Activated T-cell treated with anti-CD3 and anti-CD28 coated beads, Interleukin-2, amount 50 U/mL, for 1 hour (primary cell): Measurements from ENCODE around the gene ZAP70.

ENCODE experiments used
- DNase-seq: peaks from one replicate; pipeline ENCODE4 v3.0.0-alpha.2; 2020

The ZAP70 gene

DNA sequence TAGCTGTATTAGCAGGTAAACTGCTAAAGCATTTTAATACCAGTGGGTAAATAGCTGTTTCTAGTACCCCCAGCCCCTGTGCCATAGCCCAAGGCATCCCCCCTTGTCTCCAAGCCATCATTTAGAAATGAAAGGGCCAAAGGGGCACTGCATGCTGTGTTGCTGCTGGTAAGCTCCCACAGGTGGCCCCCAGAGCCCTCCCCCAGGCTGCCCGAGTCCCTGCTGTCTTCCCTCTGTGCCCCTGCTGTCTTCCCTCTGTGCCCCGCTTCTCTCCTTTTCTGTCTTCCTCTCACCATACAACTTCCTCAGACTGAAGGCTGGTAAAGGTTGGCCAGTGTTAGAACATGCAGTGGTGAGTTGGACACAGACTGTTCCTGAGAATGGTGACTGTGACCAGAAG, 42.1 kb downstream of the ZAP70 start:
- no peak for DNase-seq

DNA sequence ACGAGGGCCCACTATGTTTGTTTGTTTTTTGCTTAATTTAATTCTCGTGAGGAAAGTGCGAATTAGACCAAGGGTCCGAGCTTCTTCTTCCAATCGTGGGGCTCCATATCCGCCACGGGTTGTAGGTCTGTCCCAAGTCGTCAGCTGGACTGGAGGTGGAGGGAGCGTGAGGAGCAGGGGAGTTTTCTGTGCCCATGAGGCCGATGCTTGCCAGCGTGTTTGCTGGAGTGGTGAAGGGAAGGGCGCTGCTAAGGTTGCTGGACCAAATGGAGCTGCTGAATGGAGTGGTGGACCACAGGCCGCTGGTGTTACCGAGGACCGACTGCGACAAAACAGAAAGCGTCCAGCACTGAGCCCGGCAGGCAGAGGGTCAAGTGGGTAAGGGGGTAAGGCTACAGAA, 43.7 kb downstream of the ZAP70 start:
- DNase-seq, result no peak

DNA sequence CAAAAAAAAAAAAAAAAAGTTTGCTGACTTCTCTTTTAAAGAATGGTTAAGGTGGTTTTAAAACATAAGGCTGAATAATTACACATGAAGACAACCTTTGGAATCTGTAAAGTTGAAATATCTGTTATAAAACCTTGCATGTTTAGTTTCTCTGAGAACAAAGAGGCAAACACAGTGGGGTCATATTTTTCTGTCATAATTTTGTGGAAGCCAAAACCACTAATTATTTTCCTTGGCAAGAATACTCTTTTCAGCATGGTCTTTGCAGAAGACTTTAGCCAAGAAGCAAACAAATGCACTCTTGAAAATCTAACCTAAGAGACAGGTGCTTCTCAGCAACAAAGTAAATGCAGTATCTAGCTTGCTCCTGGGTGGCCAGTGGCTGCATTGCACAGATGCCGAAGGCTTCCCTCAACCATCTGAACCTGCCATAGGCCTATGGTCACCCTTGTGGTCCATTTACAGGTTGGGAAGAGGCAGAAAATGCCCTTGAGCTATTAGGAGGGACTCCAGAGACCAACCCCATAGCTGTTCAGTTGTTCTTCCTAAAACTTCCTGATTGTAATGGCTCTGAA, 44.8 kb downstream of the ZAP70 start:
- no peak for DNase-seq

DNA sequence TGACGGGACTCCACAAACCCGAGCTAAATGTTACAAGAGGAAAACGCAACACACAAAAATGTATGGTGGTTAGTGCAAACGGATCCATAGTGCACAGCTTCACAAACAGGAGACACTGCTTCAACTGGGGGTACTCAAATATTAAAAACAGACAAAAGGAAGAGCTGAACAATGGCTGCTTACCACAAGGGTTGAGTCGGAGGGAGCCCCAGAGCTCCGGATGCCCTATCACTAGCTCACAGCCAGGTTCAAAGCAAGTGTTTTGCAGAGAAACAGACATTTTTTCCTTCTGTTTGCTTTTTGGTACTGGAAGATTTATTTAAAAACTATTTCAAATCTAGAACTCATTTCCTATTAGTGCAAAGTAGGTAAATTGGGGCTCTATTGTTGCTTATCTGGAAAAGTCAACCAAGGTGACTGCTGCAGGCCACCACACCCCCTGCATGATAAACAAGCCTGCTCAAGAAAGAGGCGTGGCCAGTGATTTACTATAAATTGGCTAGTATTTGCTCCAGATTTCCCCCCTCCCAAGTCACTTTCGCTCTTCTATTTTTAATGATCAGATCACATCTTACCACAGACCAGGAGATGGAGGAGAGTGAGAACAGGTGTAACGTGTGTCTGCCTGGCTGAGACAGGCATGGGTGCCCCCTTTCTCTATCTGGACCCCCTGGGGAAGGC, 46.5 kb downstream of the ZAP70 start:
- DNase-seq, result no peak

DNA sequence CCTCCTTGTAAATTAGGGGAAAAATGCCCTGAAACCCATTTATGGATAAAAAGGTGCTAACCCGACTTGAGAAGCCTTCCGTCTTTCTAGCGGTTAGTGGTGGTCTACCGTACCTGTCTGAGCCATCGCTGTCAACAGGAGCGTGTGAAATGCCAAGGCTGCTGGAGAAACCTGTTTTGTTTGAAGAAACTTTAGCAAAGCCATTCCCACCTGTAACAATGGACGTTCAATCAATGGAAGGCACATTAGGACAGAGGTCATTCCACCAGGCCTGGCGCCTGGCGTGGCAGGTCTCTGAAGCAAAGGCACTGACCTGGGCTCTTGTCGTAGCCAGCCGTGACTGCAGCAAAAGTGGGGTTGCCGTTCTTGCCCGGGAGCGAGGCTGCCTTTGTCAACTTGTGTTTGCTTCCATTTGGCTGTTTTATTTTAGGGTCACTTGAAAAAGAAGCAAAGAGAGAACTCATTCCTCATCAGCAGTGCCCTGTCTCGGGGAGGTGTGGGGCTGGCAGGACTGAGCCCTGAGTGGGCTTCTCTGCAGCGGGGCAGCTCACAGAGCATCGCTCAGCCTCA, 47.2 kb downstream of the ZAP70 start:
- DNase-seq, result no peak

DNA sequence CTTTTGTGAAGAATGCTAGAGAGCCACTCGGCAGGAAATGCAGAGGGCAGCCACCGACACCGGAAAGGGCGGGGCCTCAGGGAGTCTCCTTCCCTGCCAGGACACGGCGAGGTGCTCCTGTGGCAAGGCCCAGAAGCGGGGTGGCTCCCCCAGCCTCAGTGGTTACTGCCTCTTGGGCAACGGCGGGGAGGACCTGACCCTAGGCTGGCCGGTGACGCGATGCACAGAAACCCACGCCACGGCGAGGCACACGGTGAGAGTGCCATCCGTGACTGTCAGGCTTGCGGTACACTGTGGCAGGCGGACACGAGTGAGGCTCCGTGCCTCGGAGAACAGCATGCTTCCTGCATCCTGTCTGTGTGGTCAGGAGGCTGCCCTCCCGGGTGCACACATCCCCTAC, 47.8 kb downstream of the ZAP70 start:
- DNase-seq, result peak; percentile 53

DNA sequence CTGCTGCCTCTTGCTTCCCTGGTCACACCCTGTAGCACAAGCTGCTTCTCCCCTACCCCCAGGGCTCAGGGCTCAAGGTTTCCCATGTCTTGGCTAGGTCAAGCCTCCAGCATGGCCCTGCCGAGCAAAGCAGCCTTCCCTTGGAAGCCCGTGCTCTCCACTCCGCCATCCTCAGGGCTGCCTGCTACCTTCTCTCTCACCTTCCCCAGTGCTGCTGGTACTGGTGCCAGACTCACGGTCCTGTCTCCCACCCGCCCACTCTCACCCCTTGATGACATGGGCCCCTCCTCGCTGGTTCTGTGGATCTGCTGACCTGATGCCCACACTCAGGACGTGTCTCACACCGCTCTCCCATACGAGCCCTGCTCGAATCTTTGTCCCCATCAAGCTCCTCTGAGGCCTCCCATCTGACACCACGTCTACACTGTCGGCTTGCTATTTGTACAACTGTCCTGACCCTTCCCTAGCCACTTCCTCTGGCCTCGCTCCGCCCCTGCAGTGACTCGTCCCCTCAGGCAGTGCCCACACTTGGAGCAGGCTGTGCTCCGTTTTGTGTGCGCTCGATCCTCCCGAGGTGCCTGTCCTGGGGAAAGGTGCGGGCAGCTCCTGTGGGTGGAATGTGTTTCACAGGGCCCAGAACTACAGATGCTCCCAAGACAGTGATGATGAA, 49.9 kb downstream of the ZAP70 start:
- no peak for DNase-seq

DNA sequence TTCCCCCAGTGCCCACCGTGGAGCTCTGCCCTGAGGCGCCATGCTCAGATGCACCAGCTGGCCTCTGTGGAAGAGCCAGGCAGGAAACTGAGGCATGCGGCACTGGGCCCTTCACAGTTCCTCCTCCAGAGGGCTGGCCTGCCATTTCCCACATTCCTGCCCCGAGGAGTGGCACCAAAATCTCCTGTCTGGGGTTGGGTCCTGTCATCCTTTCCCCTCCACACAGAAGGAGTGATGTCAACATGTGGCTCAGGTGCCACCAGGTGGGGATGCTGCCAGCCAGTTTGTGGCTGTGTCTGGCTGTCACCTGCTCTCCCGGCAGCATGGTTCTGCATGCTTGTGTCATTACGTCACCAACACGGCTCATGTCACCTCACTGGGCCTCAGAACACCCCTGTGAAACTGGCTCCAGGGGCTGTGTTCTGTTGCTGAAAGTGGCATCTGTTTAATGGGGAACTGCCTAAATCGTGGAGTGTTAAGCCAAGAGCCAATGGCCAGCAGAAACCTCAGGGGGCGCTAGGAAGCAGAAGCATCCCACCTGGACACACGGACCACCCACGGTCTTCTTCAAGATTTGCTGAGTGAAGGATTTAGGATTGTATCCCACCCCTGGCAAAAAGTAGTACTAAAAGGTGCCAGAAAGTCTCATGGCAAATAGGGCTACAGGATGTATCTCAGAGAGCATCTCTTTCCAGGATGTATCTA, 51.3 kb downstream of the ZAP70 start:
- no peak for DNase-seq

DNA sequence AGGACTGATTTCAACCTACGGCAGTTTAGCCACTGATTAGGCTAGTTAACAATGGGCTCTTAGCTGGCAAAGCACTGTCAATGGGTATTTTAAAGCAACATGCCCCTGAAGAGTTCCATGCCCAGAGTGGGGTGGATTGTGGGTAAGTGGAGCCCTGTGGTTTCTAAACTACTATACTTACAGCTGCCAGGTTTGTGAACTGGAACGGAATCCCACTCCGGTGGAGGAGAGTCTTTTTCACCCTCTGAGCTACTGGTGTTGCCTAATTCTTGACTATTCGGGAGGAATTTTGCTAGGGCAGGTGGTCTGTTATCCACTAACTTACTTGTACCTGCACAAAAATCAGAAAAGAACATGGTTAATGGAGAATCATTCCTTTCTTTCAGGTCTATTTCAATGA, 52.6 kb downstream of the ZAP70 start:
- DNase-seq, result no peak

DNA sequence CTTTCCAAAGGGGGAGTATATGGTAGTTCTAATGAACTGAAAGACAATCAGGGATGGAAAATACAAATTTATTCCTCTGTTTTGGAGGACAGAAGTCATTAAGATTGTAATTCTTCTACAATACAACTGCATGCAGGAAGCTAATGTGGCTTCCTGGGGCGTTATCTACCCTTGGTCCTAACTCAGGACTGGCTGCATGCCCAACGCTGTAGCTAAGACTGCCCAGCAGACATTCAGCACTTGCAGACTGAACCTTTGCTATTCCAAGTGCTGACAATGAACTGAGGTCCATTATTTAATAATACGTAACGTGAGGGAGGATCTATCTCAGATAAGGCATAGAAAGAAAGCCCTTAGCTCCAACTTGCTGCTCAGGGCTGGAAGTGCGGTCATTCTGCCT, 53.2 kb downstream of the ZAP70 start:
- no peak for DNase-seq

DNA sequence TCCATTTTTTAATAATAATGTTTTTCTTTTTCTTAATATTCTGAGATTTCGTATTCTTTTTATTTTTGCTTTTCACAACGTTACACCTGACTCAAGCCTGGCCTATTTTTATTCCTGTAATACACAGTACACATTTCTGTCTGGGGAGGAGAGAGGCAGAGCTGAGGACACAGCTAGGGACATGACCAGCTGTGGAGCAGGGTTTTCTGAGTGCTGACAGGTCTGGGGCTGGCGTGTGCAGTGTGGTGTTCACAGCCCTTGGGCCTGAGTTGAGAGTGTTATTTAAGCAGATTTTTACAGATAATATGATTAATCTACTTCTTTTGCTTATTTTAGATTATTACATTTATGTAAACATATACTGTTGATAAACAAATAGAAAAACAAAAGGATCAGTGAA, 55.9 kb downstream of the ZAP70 start:
- DNase-seq, result no peak

DNA sequence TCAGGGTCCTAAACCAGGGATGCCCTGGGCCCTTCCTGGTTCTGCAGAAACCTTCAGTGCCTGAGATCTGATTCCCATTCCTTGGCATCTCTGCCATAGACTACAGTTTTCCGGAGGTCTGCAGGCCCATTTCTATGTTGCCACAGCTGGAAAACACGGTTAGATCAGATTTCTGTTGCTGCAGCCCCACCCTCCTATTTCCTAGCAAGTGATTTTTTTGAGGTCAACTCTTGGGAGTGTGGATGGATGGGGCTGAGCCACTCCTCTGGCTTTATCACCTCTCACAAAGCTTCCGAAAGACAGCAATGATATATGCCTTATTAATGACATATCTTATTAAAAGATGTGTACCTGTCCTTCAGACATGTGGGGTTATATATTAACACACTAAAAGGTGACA, 56.3 kb downstream of the ZAP70 start:
- DNase-seq, result no peak

DNA sequence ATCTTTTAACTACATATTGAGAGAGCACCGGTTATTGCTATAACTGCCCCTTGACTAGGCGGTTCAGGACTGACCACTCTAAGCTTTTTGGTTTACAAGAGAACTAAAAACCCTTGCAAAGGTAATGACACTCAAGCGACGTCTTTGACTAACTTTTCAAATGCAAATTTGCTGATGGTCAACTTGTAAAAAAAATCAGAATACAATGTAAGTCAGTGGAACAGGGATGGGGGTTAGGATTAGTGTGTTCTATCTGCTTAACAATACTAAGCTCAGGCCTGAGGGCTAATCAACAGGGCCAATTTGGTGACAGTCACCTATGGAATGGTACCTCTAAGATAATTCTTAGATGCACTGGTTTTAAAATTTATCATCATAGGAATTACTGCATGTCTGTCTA, 57.1 kb downstream of the ZAP70 start:
- DNase-seq, result no peak

DNA sequence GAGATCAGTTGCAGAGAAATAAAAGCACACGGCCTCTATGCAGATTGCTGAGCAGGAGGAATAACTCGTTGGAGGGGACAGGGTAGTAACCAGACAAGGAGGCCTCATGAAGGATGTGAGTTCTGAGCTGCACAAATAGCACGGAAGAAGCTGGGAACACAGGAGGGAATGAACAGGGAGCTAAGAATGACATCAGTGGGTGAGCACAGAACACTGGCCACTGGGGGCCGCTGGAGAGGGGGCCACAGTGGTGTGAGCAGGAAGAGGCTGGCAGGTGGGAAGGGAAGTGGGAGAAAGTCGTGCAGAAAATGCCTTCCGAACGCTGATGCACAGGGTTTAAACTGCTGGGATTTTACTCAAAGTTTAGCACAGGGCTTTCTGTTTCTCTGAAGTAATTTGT, 61.0 kb downstream of the ZAP70 start:
- no peak for DNase-seq

DNA sequence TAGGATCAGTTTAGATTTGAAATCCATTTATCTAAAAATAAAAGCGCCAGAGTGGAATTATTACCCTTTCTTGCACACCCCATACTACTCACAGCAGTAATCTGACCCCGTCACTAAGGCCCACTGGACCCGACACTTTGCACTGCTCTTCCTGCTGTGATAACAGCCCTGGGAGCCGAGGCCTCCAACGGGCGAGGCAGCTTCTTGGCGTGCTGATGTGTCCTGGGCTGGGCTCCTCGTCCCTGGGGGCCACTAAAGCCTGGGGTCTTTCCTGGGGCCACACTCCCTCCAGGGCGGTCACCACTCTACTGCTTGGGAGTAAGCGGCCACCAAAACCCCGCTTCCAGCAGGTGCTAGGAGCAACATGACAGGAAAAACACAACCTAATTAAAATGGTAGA, 61.7 kb downstream of the ZAP70 start:
- no peak for DNase-seq

DNA sequence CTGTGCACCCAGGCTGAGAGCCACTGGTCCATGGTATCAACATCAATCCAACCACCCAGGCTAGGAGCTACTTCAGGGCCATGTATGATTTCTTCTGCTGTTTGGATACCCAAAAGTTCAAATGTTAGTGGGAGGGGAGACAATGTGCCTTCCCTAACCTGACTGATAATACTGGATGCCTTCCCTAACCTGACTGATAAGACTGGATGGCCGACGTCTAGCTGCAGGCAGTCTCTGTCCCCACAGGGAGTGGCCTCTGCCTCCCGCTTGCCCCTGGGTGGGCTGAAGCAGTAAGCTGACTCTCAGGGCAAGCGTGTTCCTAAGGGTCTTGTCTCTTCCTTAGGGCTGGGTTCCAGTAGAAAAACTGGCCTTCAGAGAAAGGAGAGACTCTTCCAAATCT, 65.8 kb downstream of the ZAP70 start:
- no peak for DNase-seq

DNA sequence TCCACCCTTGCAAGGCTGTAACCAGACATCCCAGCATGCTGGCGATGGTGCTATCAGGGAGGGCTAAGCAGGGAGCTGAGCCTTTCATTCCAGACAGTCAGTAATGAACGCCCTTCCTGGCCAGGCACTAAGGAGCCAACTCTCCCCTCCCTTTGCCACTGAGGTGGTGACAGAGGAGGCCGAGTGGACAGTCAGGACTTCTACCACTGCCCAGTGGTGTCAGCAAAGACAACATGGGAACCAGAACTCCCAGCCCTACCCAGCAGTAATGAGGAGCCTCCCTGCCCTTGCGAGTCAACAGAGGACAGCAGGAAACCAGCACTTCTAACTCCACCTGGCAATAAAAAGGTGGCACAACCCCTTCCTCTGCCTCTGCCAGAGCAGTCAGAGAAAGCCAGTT, 68.6 kb downstream of the ZAP70 start:
- no peak for DNase-seq

DNA sequence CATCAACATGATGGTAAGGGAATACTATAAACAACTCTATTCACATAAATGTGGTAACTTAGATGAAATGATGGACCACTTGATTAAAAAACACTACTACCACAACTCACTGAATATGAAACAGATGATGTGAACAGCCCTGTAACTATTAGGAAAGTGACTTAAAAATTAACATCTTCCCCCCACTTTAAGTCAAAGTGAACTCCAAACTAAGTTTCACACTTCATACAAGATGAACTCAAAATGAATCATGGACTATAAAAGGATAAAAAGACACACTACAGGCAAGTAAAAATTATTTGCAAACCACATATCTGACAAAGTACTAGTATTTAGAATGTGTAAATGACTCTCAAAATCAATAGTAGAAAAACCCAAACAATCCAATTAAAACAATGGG, 71.6 kb downstream of the ZAP70 start:
- no peak for DNase-seq

DNA sequence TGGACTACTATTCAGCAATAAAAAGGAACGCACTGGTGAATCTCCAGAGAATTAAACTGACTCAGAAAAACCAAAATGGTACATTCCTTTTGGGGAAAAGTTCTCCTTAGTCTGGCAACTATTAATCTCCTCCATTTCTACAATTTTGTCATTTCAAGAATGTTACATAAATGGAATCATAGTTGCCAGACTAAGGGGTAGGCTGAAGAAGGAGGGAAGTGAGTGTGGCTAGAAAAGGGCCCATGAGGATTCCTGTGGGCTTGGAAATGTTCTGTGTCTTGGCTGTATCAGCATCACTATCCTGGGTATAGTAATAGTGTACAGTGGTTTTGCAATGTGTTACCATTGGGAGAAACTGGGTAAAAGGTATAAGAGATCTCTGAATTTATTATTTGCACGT, 72.4 kb downstream of the ZAP70 start:
- DNase-seq, result no peak

DNA sequence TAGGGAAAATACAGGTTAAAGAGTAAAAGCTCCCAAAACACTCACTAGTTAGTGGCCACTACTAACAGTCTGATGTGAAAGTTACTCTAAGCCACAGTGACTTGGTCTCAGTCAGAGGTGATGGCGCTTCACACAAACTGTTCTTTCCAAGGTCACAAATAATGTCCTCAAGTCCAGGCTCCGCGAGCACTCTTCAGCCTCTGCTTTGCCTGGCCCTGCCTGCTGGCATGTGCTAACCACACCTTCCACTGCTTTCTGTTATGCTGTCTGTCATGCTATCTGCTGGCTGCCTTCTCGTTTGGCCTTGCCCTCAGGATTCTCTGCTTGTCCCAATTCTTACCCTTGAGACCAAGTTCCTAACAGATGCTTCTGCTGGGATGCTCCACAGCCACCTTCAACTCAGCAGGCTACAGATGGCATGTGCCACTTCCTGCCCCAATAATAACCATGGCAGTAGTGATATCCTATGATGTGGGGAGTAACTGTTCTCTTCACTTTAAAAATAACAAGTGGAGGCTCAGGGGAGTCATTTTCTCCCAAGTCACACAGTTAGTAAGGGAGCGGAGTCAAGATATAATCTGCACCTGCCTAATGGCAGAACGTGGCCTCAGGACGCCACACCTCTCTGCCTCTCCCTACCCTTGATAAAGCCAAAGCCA, 75.7 kb downstream of the ZAP70 start:
- no peak for DNase-seq
